ENCODE data around the gene WWOX. TPM values are rescaled to one million over a fixed set of nuclear protein-coding genes. Genes with fewer than 3 reads are reported as not detected.

WWOX gene
- total RNA-seq, 1 experiment from 2014 or later, result 35.6 TPM

DNA sequence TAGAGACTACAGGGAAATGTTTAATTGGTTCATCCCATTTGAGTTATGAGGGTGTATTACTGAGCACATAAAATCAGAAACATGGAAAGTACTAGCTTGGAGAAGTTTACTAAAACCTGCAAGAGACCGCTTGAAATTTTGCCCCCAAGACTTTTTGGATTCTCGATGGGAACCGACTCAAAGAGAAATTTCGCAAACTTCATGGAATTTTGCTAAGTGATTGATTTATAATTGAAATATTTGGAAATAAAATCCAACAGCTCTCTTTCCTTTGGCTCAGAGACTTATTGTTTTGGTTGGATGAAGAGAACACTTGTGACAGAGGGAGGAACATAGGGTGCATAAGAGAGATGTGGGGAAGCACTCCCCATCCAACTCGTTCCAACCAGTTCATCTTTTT is 574.4 kb downstream of the WWOX start:
- Histone ChIP-seq H3K27me3 (ENCODE audit: insufficient read depth, low read depth) (no peaks in the 10 kb centered on the region), H3F3A (ENCODE audit: insufficient read depth, low read depth) (no peaks in the 10 kb centered on the region), H3K4me1 (replicated peaks; ENCODE audit: insufficient read depth) (no peaks in the 10 kb centered on the region), H3K4me3 (no peak overlapping the region), H3K9me3 (ENCODE audit: insufficient read depth, low read depth) (no peaks in the 10 kb centered on the region), H3K79me2 (ENCODE audit: low read depth) (no peaks in the 10 kb centered on the region), H4K20me1 (ENCODE audit: insufficient read depth) (no peaks in the 10 kb centered on the region), H2AFZ (no peak overlapping the region), H3K4me2 (no peak overlapping the region), H3K36me3 (ENCODE audit: low read depth) (no peaks in the 10 kb centered on the region), H3K27ac (no peak overlapping the region), H3K9me2 (ENCODE audit: insufficient read depth) (no peaks in the 10 kb centered on the region)
- CTCF ChIA-PET, result no interaction called here
- POLR2A ChIA-PET (ENCODE audit: unreplicated experiment), result interaction anchor here (0.6 kb wide), 1 partner anchor 50 kb away, joined by 9 read pairs; no protein-coding TSS in a partner anchor
- no peak for DNase-seq
- no peak for TF ChIP-seq EZH2 (IDR thresholded peaks at IDR 0.05; ENCODE audit: low read depth)
- TF ChIP-seq, protein P1, sequence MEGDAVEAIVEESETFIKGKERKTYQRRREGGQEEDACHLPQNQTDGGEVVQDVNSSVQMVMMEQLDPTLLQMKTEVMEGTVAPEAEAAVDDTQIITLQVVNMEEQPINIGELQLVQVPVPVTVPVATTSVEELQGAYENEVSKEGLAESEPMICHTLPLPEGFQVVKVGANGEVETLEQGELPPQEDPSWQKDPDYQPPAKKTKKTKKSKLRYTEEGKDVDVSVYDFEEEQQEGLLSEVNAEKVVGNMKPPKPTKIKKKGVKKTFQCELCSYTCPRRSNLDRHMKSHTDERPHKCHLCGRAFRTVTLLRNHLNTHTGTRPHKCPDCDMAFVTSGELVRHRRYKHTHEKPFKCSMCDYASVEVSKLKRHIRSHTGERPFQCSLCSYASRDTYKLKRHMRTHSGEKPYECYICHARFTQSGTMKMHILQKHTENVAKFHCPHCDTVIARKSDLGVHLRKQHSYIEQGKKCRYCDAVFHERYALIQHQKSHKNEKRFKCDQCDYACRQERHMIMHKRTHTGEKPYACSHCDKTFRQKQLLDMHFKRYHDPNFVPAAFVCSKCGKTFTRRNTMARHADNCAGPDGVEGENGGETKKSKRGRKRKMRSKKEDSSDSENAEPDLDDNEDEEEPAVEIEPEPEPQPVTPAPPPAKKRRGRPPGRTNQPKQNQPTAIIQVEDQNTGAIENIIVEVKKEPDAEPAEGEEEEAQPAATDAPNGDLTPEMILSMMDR (conservative IDR thresholded peaks at IDR 0.05), result no peak
- intact Hi-C loops (cut with micrococcal nuclease; ENCODE audit: unreplicated experiment), result no loop called here
- BruUV-seq (replicated peaks), result no TSS peak

DNA sequence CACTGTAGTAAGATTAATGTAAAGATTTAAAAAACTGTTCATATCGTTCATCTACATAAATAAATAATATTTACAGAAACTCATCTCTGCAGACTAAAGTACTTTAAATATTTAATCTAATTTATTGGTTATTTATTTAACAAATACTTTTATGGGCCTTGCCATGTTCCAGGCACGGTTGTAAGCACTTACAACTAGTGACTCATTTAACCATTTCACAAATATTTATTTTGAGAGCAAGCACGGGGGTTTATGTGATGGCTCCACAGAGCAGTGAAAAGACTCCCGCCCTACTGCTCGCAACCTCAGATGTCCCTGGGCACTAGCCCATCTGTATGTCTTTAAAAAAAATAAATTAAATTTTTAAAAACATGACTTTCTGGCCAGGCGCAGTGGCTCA is 575.9 kb downstream of the WWOX start:
- Histone ChIP-seq H3K4me1 (replicated peaks; ENCODE audit: insufficient read depth) (no peaks in the 10 kb centered on the region), H3K27ac (no peak overlapping the region), H3K79me2 (ENCODE audit: low read depth) (no peaks in the 10 kb centered on the region), H4K20me1 (ENCODE audit: insufficient read depth) (no peaks in the 10 kb centered on the region), H3K9me2 (ENCODE audit: insufficient read depth) (no peaks in the 10 kb centered on the region), H3K4me3 (no peak overlapping the region), H3K4me2 (no peak overlapping the region), H3F3A (ENCODE audit: insufficient read depth, low read depth) (no peaks in the 10 kb centered on the region), H3K9me3 (ENCODE audit: insufficient read depth, low read depth) (no peaks in the 10 kb centered on the region), H3K36me3 (ENCODE audit: low read depth) (no peaks in the 10 kb centered on the region), H2AFZ (no peak overlapping the region), H3K27me3 (ENCODE audit: insufficient read depth, low read depth) (no peaks in the 10 kb centered on the region)
- no peak for DNase-seq
- CTCF ChIA-PET, result no interaction called here
- POLR2A ChIA-PET (ENCODE audit: unreplicated experiment), result no interaction called here
- intact Hi-C loops (cut with micrococcal nuclease; ENCODE audit: unreplicated experiment), result no loop called here
- BruUV-seq (replicated peaks), result no TSS peak
- TF ChIP-seq, protein P1 (conservative IDR thresholded peaks at IDR 0.05), result no peak
- TF ChIP-seq EZH2 (IDR thresholded peaks at IDR 0.05; ENCODE audit: low read depth), result no peak

DNA sequence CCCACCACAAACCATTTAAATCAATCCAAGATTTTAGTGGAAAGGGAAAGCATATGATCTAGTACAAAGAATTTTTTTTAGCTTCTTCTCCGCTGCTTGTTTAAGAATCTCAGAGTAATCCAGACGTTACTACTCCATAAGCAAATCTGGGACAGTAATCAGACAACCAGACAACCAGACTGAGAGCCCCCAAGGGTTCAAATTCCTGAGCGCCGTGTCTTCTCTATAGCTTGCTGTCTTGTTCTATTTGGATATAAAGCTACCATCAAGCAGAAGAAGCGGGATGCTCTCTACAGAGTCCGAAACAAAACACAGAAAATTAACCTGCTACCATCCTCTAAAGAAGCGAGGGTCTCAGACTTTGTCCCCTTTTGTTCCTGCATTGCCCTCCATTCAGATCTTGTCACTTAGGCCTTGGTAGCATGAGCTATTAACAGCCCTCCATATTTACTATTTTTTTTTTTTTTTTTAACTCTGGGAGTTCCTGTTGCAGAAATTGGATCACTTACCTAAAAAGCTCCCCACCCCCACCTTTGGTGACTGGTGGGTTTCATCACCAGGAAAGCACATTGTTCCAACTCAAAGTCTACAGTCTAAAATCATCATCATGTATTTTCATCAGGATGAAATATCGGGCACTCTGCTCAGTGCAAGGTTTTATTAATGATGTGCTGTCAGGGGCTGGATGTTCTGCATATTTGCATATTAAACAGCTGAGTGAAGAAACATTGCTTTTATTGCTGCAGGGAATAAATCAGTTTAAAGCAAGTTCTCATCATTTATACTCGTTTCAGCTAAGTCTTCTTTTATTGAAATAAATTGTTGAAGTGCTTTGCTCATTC is 576.7 kb downstream of the WWOX start:
- H3K4me3 ChIP-seq, result no peak overlapping the region
- TF ChIP-seq EZH2 (IDR thresholded peaks at IDR 0.05; ENCODE audit: low read depth), result no peak
- TF ChIP-seq, protein P1 (conservative IDR thresholded peaks at IDR 0.05), result no peak
- intact Hi-C loops (cut with micrococcal nuclease; ENCODE audit: unreplicated experiment), result no loop called here
- BruUV-seq (replicated peaks), result no TSS peak
- no peaks in the 10 kb centered on the region for H3F3A ChIP-seq (ENCODE audit: insufficient read depth, low read depth)
- no peaks in the 10 kb centered on the region for H3K79me2 ChIP-seq (ENCODE audit: low read depth)
- no peaks in the 10 kb centered on the region for H3K27me3 ChIP-seq (ENCODE audit: insufficient read depth, low read depth)
- H3K9me3 ChIP-seq (ENCODE audit: insufficient read depth, low read depth), result no peaks in the 10 kb centered on the region
- ChIA-PET CTCF (no interaction called here), POLR2A (ENCODE audit: unreplicated experiment) (no interaction called here)
- no peaks in the 10 kb centered on the region for H3K36me3 ChIP-seq (ENCODE audit: low read depth)
- H3K4me2 ChIP-seq, result no peak overlapping the region
- DNase-seq, result no peak
- H4K20me1 ChIP-seq (ENCODE audit: insufficient read depth), result no peaks in the 10 kb centered on the region
- no peak overlapping the region for H3K27ac ChIP-seq
- no peaks in the 10 kb centered on the region for H3K4me1 ChIP-seq (replicated peaks; ENCODE audit: insufficient read depth)
- no peak overlapping the region for H2AFZ ChIP-seq
- H3K9me2 ChIP-seq (ENCODE audit: insufficient read depth), result no peaks in the 10 kb centered on the region

Measured in PC-9 (cell line).